Endothelial cell of umbilical vein (primary cell): ENCODE measurements around the gene PHACTR1. TPM values are rescaled to one million over a fixed set of nuclear protein-coding genes. Genes with fewer than 3 reads are reported as not detected.

Source experiments
- BruUV-seq: library from RNA; stranded (reverse); fragments of 400-500 nt; replicated peaks from 2 replicates; lab custom pipeline; 2021; lab: Mats Ljungman, UMichigan
- CTCF ChIA-PET: fragments of 300-600, 350-600 bp; sonication (Branson Sonifier 250); formaldehyde crosslinking; loops from one replicate; lab custom pipeline; 2021; ENCODE audit warnings: antibody characterized with exemption, inconsistent platforms; lab: Charles Lee
- POLR2A ChIA-PET: fragments of 300-600, 350-600 bp; sonication (Branson Sonifier 250); formaldehyde crosslinking; loops from one replicate; lab custom pipeline; 2021; ENCODE audit warnings: antibody characterized with exemption, inconsistent platforms; lab: Charles Lee
- DNase-seq: peaks from one replicate; pipeline ENCODE4 v3.0.0-alpha.2; 2011; ENCODE audit warnings: low read depth, low spot score
- FAIRE-seq: peaks from 2 replicates; lab custom pipeline; 2011; peaks lifted over from hg19 to GRCh38; lab: Jason Lieb, UNC
- H2AFZ ChIP-seq: 2 replicates; pipeline ENCODE4 v1.6.0; 2012; ENCODE audit warnings: low read depth, low read length, control low read depth, inconsistent platforms
- H3K27ac ChIP-seq: 2 replicates; pipeline ENCODE4 v1.5.1; 2011; ENCODE audit warnings: low read depth, mild to moderate bottlenecking, control low read depth, low read length, moderate library complexity; ENCODE audit not compliant: insufficient read depth
- H3K27me3 ChIP-seq, 2 experiments: 2 replicates each; pipeline versions ENCODE4 v1.6.0 to v1.6.1; 2011; ENCODE audit warnings: low read length in 2 of 2, mixed read lengths in 1 of 2; ENCODE audit not compliant: control insufficient read depth in 2 of 2, insufficient read depth in 2 of 2
- H3K36me3 ChIP-seq, 2 experiments: 2 replicates in 1 of 2; 3 replicates in 1 of 2; pipeline ENCODE4 v1.5.1; 2011; ENCODE audit warnings: low read length in 2 of 2, mild to moderate bottlenecking in 1 of 2, moderate library complexity in 1 of 2; ENCODE audit not compliant: control insufficient read depth in 2 of 2, insufficient read depth in 2 of 2; ENCODE audit errors: extremely low read depth in 1 of 2
- H3K4me1 ChIP-seq: 3 replicates; pipeline ENCODE4 v1.5.1; 2011; ENCODE audit warnings: mild to moderate bottlenecking, low read length; ENCODE audit not compliant: control insufficient read depth, insufficient read depth; ENCODE audit errors: extremely low read depth
- H3K4me2 ChIP-seq: 2 replicates; pipeline ENCODE4 v1.6.1; 2011; ENCODE audit warnings: low read length, control low read depth, mixed read lengths; ENCODE audit not compliant: insufficient read depth
- H3K4me3 ChIP-seq, 3 experiments: fragments of 200-600 bp in 1 of 3; sonication (generic), shearing (Covaris generic) in 1 of 3; replicated peaks in 1 of 3; 2 replicates each; pipeline ENCODE4 v1.5.1; 2011 to 2016; ENCODE audit warnings: control low read depth in 3 of 3, low read length in 3 of 3, mild to moderate bottlenecking in 2 of 3, inconsistent platforms in 1 of 3, low read depth in 1 of 3, moderate library complexity in 1 of 3; ENCODE audit not compliant: insufficient read depth in 1 of 3
- H3K79me2 ChIP-seq: 2 replicates; pipeline ENCODE4 v1.6.0; 2012; ENCODE audit warnings: low read length, inconsistent platforms; ENCODE audit not compliant: control insufficient read depth, insufficient read depth
- H3K9ac ChIP-seq: replicated peaks from 2 replicates; pipeline ENCODE3; 2011; ENCODE audit warnings: low read length, control low read depth; ENCODE audit not compliant: insufficient read depth; ENCODE audit errors: extremely low read depth
- H3K9me1 ChIP-seq: replicated peaks from 3 replicates; pipeline ENCODE4 v1.6.0; 2011; ENCODE audit warnings: mild to moderate bottlenecking, low read length; ENCODE audit not compliant: control insufficient read depth, insufficient read depth; ENCODE audit errors: extremely low read depth
- H3K9me3 ChIP-seq: replicated peaks from 2 replicates; pipeline ENCODE4 v1.5.1; 2012; ENCODE audit warnings: low read length, inconsistent platforms; ENCODE audit not compliant: control insufficient read depth, insufficient read depth
- H4K20me1 ChIP-seq: replicated peaks from 2 replicates; pipeline ENCODE3; 2011; ENCODE audit warnings: mild to moderate bottlenecking, low read length; ENCODE audit not compliant: control insufficient read depth, insufficient read depth; ENCODE audit errors: extremely low read depth
- CTCF ChIP-seq, 2 donors: IDR thresholded peaks; 1 replicate in 1 of 2; 2 replicates in 1 of 2; pipeline ENCODE4 v1.5.1; 2011; ENCODE audit warnings: low read length in 2 of 2, mild to moderate bottlenecking in 2 of 2, moderate library complexity in 2 of 2, control low read depth in 1 of 2, inconsistent platforms in 1 of 2, low read depth in 1 of 2; ENCODE audit not compliant: insufficient read depth in 1 of 2; ENCODE audit errors: extremely low read depth in 1 of 2
- EZH2 ChIP-seq: IDR thresholded peaks from 2 replicates; pipeline ENCODE4 v1.6.1; 2012; ENCODE audit warnings: borderline replicate concordance, low read depth, mild to moderate bottlenecking, moderate library complexity, low read length, inconsistent platforms; ENCODE audit not compliant: severe bottlenecking
- FOS ChIP-seq: IDR thresholded peaks from 2 replicates; pipeline ENCODE4 v1.6.1; 2011; ENCODE audit warnings: mild to moderate bottlenecking, low read length, moderate library complexity, borderline replicate concordance; ENCODE audit not compliant: insufficient read depth
- JUN ChIP-seq: IDR thresholded peaks from 2 replicates; pipeline ENCODE4 v1.6.1; 2011; ENCODE audit warnings: borderline replicate concordance, low read depth; ENCODE audit not compliant: insufficient read length, insufficient read depth
- MYC ChIP-seq: IDR thresholded peaks from one replicate; pipeline ENCODE4 v1.6.1; 2011; ENCODE audit warnings: mild to moderate bottlenecking, low read depth, low read length
- POLR2AphosphoS5 ChIP-seq: IDR thresholded peaks from 2 replicates; pipeline ENCODE4 v1.6.1; 2012; ENCODE audit warnings: low read depth, mild to moderate bottlenecking, control low read depth, low read length, moderate library complexity; ENCODE audit not compliant: insufficient read depth
- dilution Hi-C: fragments of 300-500 bp; cut with MboI; formaldehyde crosslinking; loops from one replicate; pipeline ENCODE4 v1.15.0; 2019; ENCODE audit warnings: low sequenced_read_pairs; ENCODE audit not compliant: extremely low pct_ligation_motif_present
- intact Hi-C: fragments of 100-400 bp; cut with micrococcal nuclease; formaldehyde crosslinking; loops from one replicate; pipeline ENCODE4 v1.10.0; 2022
- polyA plus RNA-seq, 4 experiments: library from polyadenylated mRNA; depleted of rRNA in 3 of 4; stranded (reverse) in 3 of 4; unstranded in 1 of 4; fragments of >200 nt; gene quantifications; 2 replicates each; pipeline versions ENCODE4 v1.2.1 to v1.2.3, GENCODE V29; 2011 to 2012; ENCODE audit warnings: missing spikeins in 1 of 4
- total RNA-seq: library from RNA; stranded (reverse); gene quantifications from 2 replicates; pipeline ENCODE4 v1.2.3, GENCODE V29; 2021

The PHACTR1 gene
- total and polyA plus RNA-seq, 2 donors (not counting 3 experiments of a cell fraction or from before 2014, with no cell fraction given) = 2.4 to 23.2 TPM

- Histone ChIP-seq H3K4me3 (no peak overlapping the region), H3K27me3 (no peaks in the 10 kb centered on the region), H3K4me1 (no peaks in the 10 kb centered on the region), H4K20me1 (no peaks in the 10 kb centered on the region), H2AFZ (no peak overlapping the region), H3K9me1 (no peaks in the 10 kb centered on the region), H3K79me2 (no peaks in the 10 kb centered on the region), H3K4me2 (no peak overlapping the region), H3K36me3 (no peaks in the 10 kb centered on the region), H3K27ac (no peak overlapping the region), H3K9ac (no peak overlapping the region), H3K9me3 (no peaks in the 10 kb centered on the region)
- no peak for TF ChIP-seq FOS
- TF ChIP-seq JUN = no peak
- TF ChIP-seq MYC = no peak
- no peak for TF ChIP-seq EZH2
- no peak for TF ChIP-seq POLR2AphosphoS5
- BruUV-seq = no TSS peak
- dilution Hi-C loops (no loop called here), intact Hi-C loops (no loop called here)
- DNase-seq = no peak
- ChIA-PET POLR2A (no interaction called here), CTCF (interaction anchor here (1.0 kb wide), 1 partner anchor 12 kb away, joined by 4 read pairs; no protein-coding TSS in a partner anchor)
- no peak for FAIRE-seq
Observed at GRCh38 chr6:12832226-12832735, 115.7 kb downstream of the PHACTR1 start.

GRCh38 chr6:12836009-12836408 lies 119.4 kb downstream of the PHACTR1 start:
- Histone ChIP-seq H3K79me2 (no peaks in the 10 kb centered on the region), H3K27ac (no peak overlapping the region), H2AFZ (no peak overlapping the region), H3K36me3 (no peaks in the 10 kb centered on the region), H3K9ac (no peak overlapping the region), H4K20me1 (no peaks in the 10 kb centered on the region), H3K4me1 (no peaks in the 10 kb centered on the region), H3K4me3 (no peak overlapping the region), H3K9me3 (no peaks in the 10 kb centered on the region), H3K4me2 (no peak overlapping the region), H3K27me3 (no peaks in the 10 kb centered on the region), H3K9me1 (no peaks in the 10 kb centered on the region)
- ChIA-PET CTCF (interaction anchor here (1.1 kb wide), 1 partner anchor 10 kb away, joined by 4 read pairs; no protein-coding TSS in a partner anchor), POLR2A (no interaction called here)
- TF ChIP-seq CTCF (IDR thresholded peaks at IDR 0.05; ENCODE audit: extremely low read depth in 1 of 2, insufficient read depth in 1 of 2, low read depth in 1 of 2, low read length in 2 of 2) = no peak
- TF ChIP-seq POLR2AphosphoS5 = no peak
- no peak for TF ChIP-seq JUN
- intact Hi-C loops = no loop called here
- dilution Hi-C loops = no loop called here
- FAIRE-seq = no peak
- no peak for DNase-seq
- BruUV-seq = no TSS peak
